WTC11 (cell line): ENCODE measurements around the gene ITPR2. TPM values are rescaled to one million over a fixed set of nuclear protein-coding genes. Genes with fewer than 3 reads are reported as not detected.

Experiments
- ATAC-seq: fragments of 200-7000 bp; cut with Tn5 transposase; 2 replicates; pipeline ENCODE4 v1.10.0; 2021; ENCODE audit warnings: mild to moderate bottlenecking, moderate library complexity
- CTCF ChIA-PET: fragments of 300-600 bp; sonication (Branson Sonifier 250); formaldehyde crosslinking; loops from one replicate; lab custom pipeline; 2021; ENCODE audit warnings: antibody characterized with exemption; lab: Charles Lee
- POLR2A ChIA-PET: fragments of 350-600 bp; sonication (Branson Sonifier 250); formaldehyde crosslinking; loops from one replicate; lab custom pipeline; 2021; ENCODE audit warnings: antibody characterized with exemption; lab: Charles Lee
- DNase-seq: peaks from one replicate; pipeline ENCODE4 v3.0.0; 2021; ENCODE audit warnings: low spot score
- H3K27ac Mint-ChIP-seq: 2 replicates; pipeline ENCODE4 v1.8.0; 2021; ENCODE audit warnings: mixed read lengths
- H3K27me3 Mint-ChIP-seq: 2 replicates; pipeline ENCODE4 v1.8.0; 2021; ENCODE audit warnings: low read depth, mild to moderate bottlenecking, moderate library complexity, mixed read lengths
- H3K36me3 Mint-ChIP-seq: 2 replicates; pipeline ENCODE4 v1.8.0; 2021; ENCODE audit warnings: mixed read lengths
- H3K4me1 Mint-ChIP-seq: 2 replicates; pipeline ENCODE4 v1.8.0; 2022; ENCODE audit warnings: mixed read lengths
- H3K4me3 Mint-ChIP-seq: 2 replicates; pipeline ENCODE4 v1.8.0; 2021; ENCODE audit warnings: mild to moderate bottlenecking, moderate library complexity, mixed read lengths
- H3K9me3 Mint-ChIP-seq: 2 replicates; pipeline ENCODE4 v1.8.0; 2021; ENCODE audit warnings: mixed read lengths
- AFF4 ChIP-seq: sonication (generic); formaldehyde crosslinking; IDR thresholded peaks from 2 replicates; pipeline ENCODE4 v1.8.1; 2023; ENCODE audit warnings: mild to moderate bottlenecking, missing genetic modification reagents, borderline replicate concordance
- ARID4B ChIP-seq: sonication (generic); formaldehyde crosslinking; IDR thresholded peaks from 2 replicates; pipeline ENCODE4 v1.8.0; 2023; ENCODE audit warnings: missing genetic modification reagents, mild to moderate bottlenecking, borderline replicate concordance
- E2F1 ChIP-seq: sonication (generic); formaldehyde crosslinking; IDR thresholded peaks from 2 replicates; pipeline ENCODE4 v1.8.0; 2022; ENCODE audit warnings: mild to moderate bottlenecking, missing genetic modification reagents
- ERG ChIP-seq: fragments of 250-450 bp; sonication (Bioruptor Pico); IDR thresholded peaks from 2 replicates; pipeline ENCODE4 v1.8.0; 2021; ENCODE audit warnings: mild to moderate bottlenecking
- JUN ChIP-seq: sonication (generic); formaldehyde crosslinking; IDR thresholded peaks from 2 replicates; pipeline ENCODE4 v1.8.0; 2023; ENCODE audit warnings: mild to moderate bottlenecking, missing genetic modification reagents
- MXD4 ChIP-seq: fragments of 250-450 bp; sonication (Bioruptor Pico); IDR thresholded peaks from 2 replicates; pipeline ENCODE4 v1.8.0; 2021; ENCODE audit warnings: mild to moderate bottlenecking, moderate library complexity, borderline replicate concordance
- MYBL2 ChIP-seq: sonication (generic); formaldehyde crosslinking; IDR thresholded peaks from 2 replicates; pipeline ENCODE4 v1.8.1; 2023; ENCODE audit warnings: mild to moderate bottlenecking, moderate library complexity, missing genetic modification reagents
- NFATC4 ChIP-seq: fragments of 250-450 bp; sonication (Bioruptor Pico); IDR thresholded peaks from 2 replicates; pipeline ENCODE4 v1.9.0; 2021; ENCODE audit warnings: mild to moderate bottlenecking
- NFE2L1 ChIP-seq: sonication (generic); formaldehyde crosslinking; IDR thresholded peaks from 2 replicates; pipeline ENCODE4 v1.8.1; 2023; ENCODE audit warnings: missing genetic modification reagents
- NR1H2 ChIP-seq: sonication (generic); formaldehyde crosslinking; IDR thresholded peaks from 2 replicates; pipeline ENCODE4 v1.9.0; 2021; ENCODE audit warnings: mild to moderate bottlenecking, moderate library complexity, missing genetic modification reagents
- NR2C2 ChIP-seq: sonication (generic); formaldehyde crosslinking; IDR thresholded peaks from 2 replicates; pipeline ENCODE4 v1.8.0; 2022; ENCODE audit warnings: mild to moderate bottlenecking, missing genetic modification reagents
- OVOL2 ChIP-seq: fragments of 250-450 bp; sonication (Bioruptor Pico); IDR thresholded peaks from 2 replicates; pipeline ENCODE4 v1.9.0; 2021; ENCODE audit warnings: mild to moderate bottlenecking, borderline replicate concordance
- PRDM15 ChIP-seq: sonication (generic); formaldehyde crosslinking; IDR thresholded peaks from 2 replicates; pipeline ENCODE4 v1.8.0; 2022; ENCODE audit warnings: missing genetic modification reagents
- SMAD4 ChIP-seq: sonication (generic); formaldehyde crosslinking; IDR thresholded peaks from 2 replicates; pipeline ENCODE4 v1.8.0; 2022; ENCODE audit warnings: mild to moderate bottlenecking, missing genetic modification reagents
- SOX15 ChIP-seq: fragments of 250-450 bp; sonication (Bioruptor Pico); IDR thresholded peaks from 2 replicates; pipeline ENCODE4 v1.9.0; 2021; ENCODE audit warnings: mild to moderate bottlenecking
- STAT6 ChIP-seq: sonication (generic); formaldehyde crosslinking; conservative IDR thresholded peaks from 2 replicates; pipeline ENCODE4 v1.8.1; 2023; ENCODE audit warnings: mild to moderate bottlenecking, low read depth, missing genetic modification reagents, moderate library complexity
- TP53 ChIP-seq: sonication (generic); formaldehyde crosslinking; IDR thresholded peaks from 2 replicates; pipeline ENCODE4 v1.8.1; 2023; ENCODE audit warnings: mild to moderate bottlenecking, missing genetic modification reagents
- USF1 ChIP-seq: sonication (generic); formaldehyde crosslinking; IDR thresholded peaks from 2 replicates; pipeline ENCODE4 v1.8.0; 2022; ENCODE audit warnings: mild to moderate bottlenecking, missing genetic modification reagents
- ZMAT4 ChIP-seq: fragments of 250-450 bp; sonication (Bioruptor Pico); IDR thresholded peaks from 2 replicates; pipeline ENCODE4 v1.9.0; 2021; ENCODE audit warnings: mild to moderate bottlenecking
- total RNA-seq: library from RNA; stranded (reverse); gene quantifications from 3 replicates; pipeline ENCODE4 v1.2.3, GENCODE V29; 2021

Gene ITPR2
- total RNA-seq, 1 experiment from 2014 or later, result 50.7 TPM

- no peak for TF ChIP-seq AFF4 (CRISPR knock-in tag)
- TF ChIP-seq NFE2L1, result no peak
- no peak for TF ChIP-seq USF1 (CRISPR knock-in tag)
- no peak for TF ChIP-seq NR1H2 (CRISPR knock-in tag)
- TF ChIP-seq NFATC4 (CRISPR knock-in tag), result no peak
- no peak for TF ChIP-seq SOX15 (CRISPR knock-in tag)
- no peak for TF ChIP-seq TP53 (CRISPR knock-in tag)
- no peak for TF ChIP-seq MYBL2 (CRISPR knock-in tag)
These were observed 295.9 kb downstream of the ITPR2 start (continued) for GRCh38 chr12:26537126-26537525.

- DNase-seq, result no peak
- CTCF ChIA-PET, result no interaction called here
- Mint-ChIP-seq H3K36me3 (no peaks in the 10 kb centered on the region), H3K9me3 (no peaks in the 10 kb centered on the region), H3K27ac (no peak overlapping the region), H3K4me1 (peaks cover 11% of the 10 kb centered on the region), H3K27me3 (no peaks in the 10 kb centered on the region), H3K4me3 (no peak overlapping the region)
- POLR2A ChIA-PET, result no interaction called here
- ATAC-seq, result no peak
- no peak for TF ChIP-seq MXD4 (CRISPR knock-in tag)
- no peak for TF ChIP-seq PRDM15 (CRISPR knock-in tag)
- TF ChIP-seq ZMAT4 (CRISPR knock-in tag), result no peak
- no peak for TF ChIP-seq ARID4B (CRISPR knock-in tag)
- TF ChIP-seq OVOL2 (CRISPR knock-in tag), result no peak
- no peak for TF ChIP-seq ERG (CRISPR knock-in tag)
- TF ChIP-seq E2F1 (CRISPR knock-in tag), result no peak
- TF ChIP-seq NR2C2 (CRISPR knock-in tag), result no peak
- no peak for TF ChIP-seq STAT6 (CRISPR knock-in tag)
- no peak for TF ChIP-seq SOX15 (CRISPR knock-in tag)
- TF ChIP-seq JUN, result no peak
- no peak for TF ChIP-seq SMAD4 (CRISPR knock-in tag)
These were observed 297.2 kb downstream of the ITPR2 start for GRCh38 chr12:26535826-26536225.
